Activated CD4-positive, alpha-beta T cell treated with anti-CD3 and anti-CD28 coated beads, Interleukin-2, amount 50 U/mL, for 1 hour (primary cell): ENCODE results near the gene RPTOR.
A peak's percentile ranks its signal among the peaks of the same experiment; 100 is the strongest.

Experiments used
- DNase-seq: peaks from one replicate; pipeline ENCODE4 v3.0.0-alpha.2; 2020

RPTOR gene

GRCh38 chr17:80591788-80592187, 47.1 kb downstream of the RPTOR start:
- DNase-seq = no peak

GRCh38 chr17:80592243-80592642, 47.6 kb downstream of the RPTOR start:
- no peak for DNase-seq

DNA sequence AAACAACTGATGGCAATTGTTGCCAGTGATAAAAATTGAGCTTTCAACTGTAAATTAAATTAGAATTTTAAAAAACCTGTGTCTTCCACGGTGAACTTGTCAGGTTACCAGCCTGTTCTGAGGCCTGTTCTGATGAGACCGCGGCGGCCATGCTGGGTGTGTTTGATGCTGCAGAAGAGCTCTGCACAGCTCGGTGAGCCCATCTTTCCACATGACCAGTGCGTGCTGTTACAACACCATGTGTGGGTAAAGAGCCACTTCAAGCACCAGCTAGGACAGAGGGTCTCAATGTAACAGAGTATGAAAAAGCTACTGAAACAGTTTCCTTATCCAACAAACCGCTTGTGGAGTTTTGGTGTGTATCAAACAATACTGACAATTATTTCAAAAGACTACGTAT, 48.5 kb downstream of the RPTOR start:
- no peak for DNase-seq

- no peak for DNase-seq
Measured at GRCh38 chr17:80594431-80595269, 50.0 kb downstream of the RPTOR start.

- DNase-seq = no peak
Measured at GRCh38 chr17:80596760-80597608, 52.3 kb downstream of the RPTOR start.

- no peak for DNase-seq
Measured at GRCh38 chr17:80598813-80599545, 54.3 kb downstream of the RPTOR start.

GRCh38 chr17:80599546-80600305, 55.1 kb downstream of the RPTOR start:
- DNase-seq = no peak

GRCh38 chr17:80601146-80601545, 56.5 kb downstream of the RPTOR start:
- no peak for DNase-seq

DNA sequence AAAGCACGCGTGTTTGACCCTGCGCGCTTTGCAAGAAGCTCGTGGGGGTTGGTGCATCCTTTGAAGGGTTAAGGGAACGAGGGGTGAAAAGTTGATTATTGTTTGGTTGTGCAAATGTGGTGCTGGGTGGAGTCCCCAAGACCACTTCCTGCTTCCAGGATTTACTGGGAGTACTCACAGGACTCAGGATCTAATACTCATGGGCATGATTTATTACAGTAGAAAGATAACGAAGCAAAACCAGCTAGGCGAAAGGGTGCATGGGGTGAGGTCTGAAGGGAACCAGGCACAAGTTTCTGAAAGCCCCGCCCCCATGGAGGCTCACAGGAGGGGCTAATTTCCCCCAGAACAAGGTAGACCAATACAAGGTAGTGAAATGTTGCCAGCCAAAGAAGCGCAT, 58.8 kb downstream of the RPTOR start:
- no peak for DNase-seq

- no peak for DNase-seq
Measured at GRCh38 chr17:80604009-80604669, 59.5 kb downstream of the RPTOR start.

GRCh38 chr17:80604670-80605010, 60.0 kb downstream of the RPTOR start:
- DNase-seq = no peak

DNA sequence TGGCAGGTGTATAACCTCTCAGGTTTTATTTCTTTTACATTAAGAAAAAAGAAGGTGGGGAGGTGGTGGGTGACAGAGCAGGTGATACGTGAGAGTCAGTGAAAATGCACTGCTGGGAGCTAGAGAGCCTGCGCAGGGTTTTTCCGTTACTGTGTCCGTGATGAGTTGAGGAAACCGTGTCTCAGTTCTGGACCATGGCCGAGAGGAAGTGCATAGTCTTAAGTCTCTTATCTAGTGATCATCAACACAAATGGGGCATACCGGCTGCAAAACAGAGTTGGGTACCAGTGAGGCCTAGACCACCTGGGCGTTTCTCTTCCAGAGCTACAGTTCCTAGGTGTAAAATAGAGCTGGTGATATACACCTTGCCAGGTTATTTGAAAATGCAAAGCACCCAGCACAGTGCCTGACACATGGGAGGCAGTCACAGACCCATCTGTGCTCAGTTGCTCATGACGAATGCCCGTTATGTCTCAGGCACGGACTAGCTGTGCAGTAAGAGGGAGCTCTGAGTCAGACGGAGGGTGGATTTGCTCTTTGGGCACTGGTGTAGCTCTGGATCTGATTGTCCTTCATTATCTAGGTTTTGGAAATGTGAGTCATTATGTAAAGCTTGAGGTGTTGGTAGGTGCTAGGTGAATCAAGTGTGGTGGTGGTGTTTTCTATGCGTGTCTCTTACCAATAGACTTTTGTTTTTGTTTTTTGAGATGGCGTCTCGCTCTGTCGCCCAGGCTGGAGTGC, 60.9 kb downstream of the RPTOR start:
- peak; percentile 21 for DNase-seq

DNA sequence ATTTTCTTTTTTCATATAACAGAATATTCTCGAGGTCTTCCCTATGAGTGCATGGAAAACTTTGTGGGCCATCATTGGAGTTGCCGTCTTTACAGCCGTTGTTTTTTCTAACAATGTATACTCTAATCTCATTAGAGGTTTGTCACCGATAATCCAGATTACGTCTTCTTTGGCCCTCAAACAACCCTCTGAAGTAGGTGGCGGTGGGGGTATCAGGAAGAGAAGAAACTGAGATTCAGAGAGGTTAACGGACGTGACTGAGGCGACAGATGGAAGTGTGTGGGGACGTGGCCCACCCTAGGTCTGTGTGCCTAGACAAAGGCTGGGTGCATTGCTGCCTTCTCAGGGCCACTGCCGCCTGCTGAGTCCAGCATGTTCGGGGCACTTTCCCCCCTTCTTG, 63.7 kb downstream of the RPTOR start:
- DNase-seq = no peak

GRCh38 chr17:80609757-80610156, 65.1 kb downstream of the RPTOR start:
- DNase-seq = no peak

- DNase-seq = no peak
Measured at GRCh38 chr17:80611816-80612215, 67.2 kb downstream of the RPTOR start.

GRCh38 chr17:80612997-80613731, 68.5 kb downstream of the RPTOR start:
- no peak for DNase-seq

- no peak for DNase-seq
Measured at GRCh38 chr17:80613732-80614071, 69.1 kb downstream of the RPTOR start.

DNA sequence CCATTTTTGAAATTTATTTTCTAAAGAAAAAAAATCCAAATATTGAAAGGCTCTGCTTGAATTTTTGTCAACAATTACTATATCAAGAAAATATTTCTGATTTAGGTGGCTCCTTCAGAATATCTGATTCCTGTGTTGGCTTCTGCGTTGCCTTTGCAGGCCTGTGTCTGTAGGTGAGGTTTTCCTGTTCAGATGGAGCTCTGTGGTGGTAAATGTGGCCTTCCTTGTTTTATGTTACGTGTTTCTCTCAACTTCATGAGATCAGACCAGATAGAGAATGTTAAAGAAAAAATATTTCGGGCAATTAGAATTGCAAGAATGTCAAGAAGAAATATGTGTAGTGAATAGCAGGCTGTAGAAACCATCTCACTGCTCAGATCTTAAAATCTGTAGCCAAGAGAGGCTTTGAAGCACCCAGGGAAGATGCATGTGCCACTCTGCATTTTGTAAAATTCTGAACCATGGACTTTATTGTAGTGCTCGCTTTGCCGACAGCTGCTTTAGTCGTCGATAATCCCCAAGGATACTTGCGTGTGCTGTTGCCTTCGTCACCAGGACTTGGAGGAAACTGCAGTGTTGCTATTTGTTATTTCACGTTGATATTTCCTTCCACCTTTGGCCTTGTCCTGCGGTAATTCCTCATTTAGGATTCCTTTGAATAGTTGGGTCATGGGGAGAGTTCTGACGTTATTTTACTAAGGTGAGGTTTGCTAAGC, 69.9 kb downstream of the RPTOR start:
- no peak for DNase-seq

- DNase-seq = no peak
Measured at GRCh38 chr17:80615376-80615775, 70.7 kb downstream of the RPTOR start.

DNA sequence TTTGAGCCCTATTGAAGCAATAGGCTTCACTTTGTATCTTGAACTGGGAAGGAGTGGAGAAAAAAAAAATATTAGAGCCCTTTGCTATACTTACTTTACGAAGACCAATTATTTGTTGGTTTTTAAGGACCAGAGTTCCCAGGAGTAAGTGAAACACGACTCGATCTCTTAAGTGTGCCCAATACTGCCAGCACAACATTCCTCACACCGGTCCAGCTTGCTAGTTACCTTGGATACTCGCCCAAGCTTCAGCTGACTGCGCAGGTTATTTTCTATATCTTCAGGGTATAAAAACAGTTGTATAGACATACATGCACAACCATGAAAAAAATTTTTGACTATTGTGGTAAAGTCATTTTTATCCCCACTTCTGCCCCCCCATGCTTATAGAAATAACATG, 72.1 kb downstream of the RPTOR start:
- DNase-seq = no peak
